A549 (cell line): ENCODE data around the gene HNF4A.

ENCODE experiments used
- ATOH8 ChIP-seq: fragments of 250-450 bp; sonication (Bioruptor Pico); IDR thresholded peaks from 2 replicates; pipeline ENCODE4 v1.5.0; 2020; ENCODE audit warnings: low read depth, mild to moderate bottlenecking, moderate library complexity
- CEBPB ChIP-seq, 2 experiments: fragments of >200 bp in 1 of 2; sonication (Bioruptor Twin) in 1 of 2; formaldehyde crosslinking in 1 of 2; IDR thresholded peaks; 2 replicates each; pipeline ENCODE4 v1.6.1; 2012 to 2016
- CHD2 ChIP-seq: fragments of 150-350 bp; IDR thresholded peaks from 2 replicates; pipeline ENCODE4 v1.6.1; 2014; ENCODE audit warnings: low read length; ENCODE audit not compliant: partially characterized antibody
- ESRRA ChIP-seq: fragments of 150-350 bp; IDR thresholded peaks from 2 replicates; pipeline ENCODE4 v1.6.1; 2014; ENCODE audit warnings: mild to moderate bottlenecking, low read length, borderline replicate concordance
- KDM1A ChIP-seq: fragments of 200-600 bp; sonication (generic); IDR thresholded peaks from 2 replicates; pipeline ENCODE4 v1.6.1; 2016; ENCODE audit warnings: low read depth, mild to moderate bottlenecking
- NR3C1 ChIP-seq: fragments of >200 bp; sonication (Bioruptor Twin); formaldehyde crosslinking; IDR thresholded peaks from 3 replicates; pipeline ENCODE4 v1.6.1; 2017
- POLR2A ChIP-seq: IDR thresholded peaks from 2 replicates; pipeline ENCODE4 v1.6.1; 2012; ENCODE audit warnings: mild to moderate bottlenecking, low read length
- RNF2 ChIP-seq: fragments of 200-600 bp; sonication (generic); IDR thresholded peaks from 2 replicates; pipeline ENCODE4 v1.6.1; 2016; ENCODE audit warnings: low read depth, mild to moderate bottlenecking, antibody characterized with exemption, moderate library complexity, borderline replicate concordance
- USF2 ChIP-seq: fragments of 450-650 bp; IDR thresholded peaks from 2 replicates; pipeline ENCODE4 v1.6.1; 2014; ENCODE audit warnings: antibody characterized with exemption
- TF ChIP-seq, protein P1 (sequence below): fragments of >200 bp; sonication (Bioruptor Twin); formaldehyde crosslinking; IDR thresholded peaks from 3 replicates; pipeline ENCODE4 v1.5.1; 2016

GRCh38 chr20:44468044-44468782 lies 112.7 kb downstream of the HNF4A start:
- TF ChIP-seq ESRRA (no peak), POLR2A (no peak), RNF2 (no peak), ATOH8 (no peak), KDM1A (no peak), NR3C1 (no peak), CHD2 (no peak), CEBPB (IDR thresholded peaks at IDR 0.05) (no peak), USF2 (no peak)
- TF ChIP-seq, protein P1, sequence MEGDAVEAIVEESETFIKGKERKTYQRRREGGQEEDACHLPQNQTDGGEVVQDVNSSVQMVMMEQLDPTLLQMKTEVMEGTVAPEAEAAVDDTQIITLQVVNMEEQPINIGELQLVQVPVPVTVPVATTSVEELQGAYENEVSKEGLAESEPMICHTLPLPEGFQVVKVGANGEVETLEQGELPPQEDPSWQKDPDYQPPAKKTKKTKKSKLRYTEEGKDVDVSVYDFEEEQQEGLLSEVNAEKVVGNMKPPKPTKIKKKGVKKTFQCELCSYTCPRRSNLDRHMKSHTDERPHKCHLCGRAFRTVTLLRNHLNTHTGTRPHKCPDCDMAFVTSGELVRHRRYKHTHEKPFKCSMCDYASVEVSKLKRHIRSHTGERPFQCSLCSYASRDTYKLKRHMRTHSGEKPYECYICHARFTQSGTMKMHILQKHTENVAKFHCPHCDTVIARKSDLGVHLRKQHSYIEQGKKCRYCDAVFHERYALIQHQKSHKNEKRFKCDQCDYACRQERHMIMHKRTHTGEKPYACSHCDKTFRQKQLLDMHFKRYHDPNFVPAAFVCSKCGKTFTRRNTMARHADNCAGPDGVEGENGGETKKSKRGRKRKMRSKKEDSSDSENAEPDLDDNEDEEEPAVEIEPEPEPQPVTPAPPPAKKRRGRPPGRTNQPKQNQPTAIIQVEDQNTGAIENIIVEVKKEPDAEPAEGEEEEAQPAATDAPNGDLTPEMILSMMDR, result no peak
